DLD1 (cell line): ENCODE measurements around the gene CSRP1.

ENCODE experiments used
- in situ Hi-C: cut with HindIII; loops from 2 replicates; pipeline ENCODE4 v1.10.0; 2017; ENCODE audit warnings: low sequenced_read_pairs

CSRP1 gene

GRCh38 chr1:201459052-201459451 is 47.9 kb downstream of the CSRP1 start:
- in situ Hi-C loops: no loop called here

DNA sequence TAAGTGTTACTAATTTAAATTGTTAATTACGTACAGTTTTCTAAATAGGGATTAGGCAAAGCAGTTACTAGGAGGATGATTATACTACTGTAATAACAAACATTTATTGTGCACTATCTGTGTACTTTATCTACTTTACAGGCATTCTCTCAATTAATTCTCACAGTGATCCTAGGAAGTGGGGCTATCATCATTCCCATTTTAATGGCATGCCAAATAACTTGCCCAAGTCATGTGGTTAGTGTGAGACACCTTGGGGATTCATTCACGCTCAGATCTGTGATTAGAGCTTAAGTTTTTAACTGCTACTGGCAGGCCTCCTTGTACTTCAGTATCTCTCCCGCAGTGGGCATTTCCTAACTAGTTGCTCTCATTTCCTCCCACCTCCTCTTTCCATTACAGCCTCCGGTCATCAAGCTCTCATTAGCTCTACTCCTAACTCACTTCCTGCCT is 49.4 kb downstream of the CSRP1 start:
- in situ Hi-C loops: no loop called here

GRCh38 chr1:201456499-201457309 is 50.2 kb downstream of the CSRP1 start:
- in situ Hi-C loops: no loop called here

- in situ Hi-C loops: no loop called here
These were observed 51.8 kb downstream of the CSRP1 start for GRCh38 chr1:201455098-201455497.

GRCh38 chr1:201454608-201455007 is 52.3 kb downstream of the CSRP1 start:
- in situ Hi-C loops: no loop called here

DNA sequence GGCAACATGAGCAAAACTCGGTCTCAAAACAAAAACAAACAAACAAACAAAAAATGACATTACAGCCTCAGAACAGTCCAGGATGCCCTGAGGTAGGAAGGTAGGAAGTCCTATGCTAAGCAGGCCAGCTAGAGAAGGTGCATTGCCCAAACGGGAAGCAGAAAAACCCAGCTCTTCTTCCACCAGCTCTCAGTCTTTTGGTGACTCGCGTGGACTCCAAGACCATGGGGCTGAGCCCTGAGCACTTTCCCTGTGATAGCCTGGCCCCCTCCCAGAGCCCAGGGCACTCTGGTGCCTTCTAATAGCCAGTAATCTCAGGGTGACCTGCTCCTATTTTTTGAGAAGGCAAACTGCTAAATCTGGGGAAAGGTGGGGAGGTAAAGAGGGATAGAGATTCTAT is 54.1 kb downstream of the CSRP1 start:
- in situ Hi-C loops: no loop called here

GRCh38 chr1:201450721-201451291 is 56.1 kb downstream of the CSRP1 start:
- in situ Hi-C loops: no loop called here

GRCh38 chr1:201448990-201449389 is 57.9 kb downstream of the CSRP1 start:
- in situ Hi-C loops: no loop called here

DNA sequence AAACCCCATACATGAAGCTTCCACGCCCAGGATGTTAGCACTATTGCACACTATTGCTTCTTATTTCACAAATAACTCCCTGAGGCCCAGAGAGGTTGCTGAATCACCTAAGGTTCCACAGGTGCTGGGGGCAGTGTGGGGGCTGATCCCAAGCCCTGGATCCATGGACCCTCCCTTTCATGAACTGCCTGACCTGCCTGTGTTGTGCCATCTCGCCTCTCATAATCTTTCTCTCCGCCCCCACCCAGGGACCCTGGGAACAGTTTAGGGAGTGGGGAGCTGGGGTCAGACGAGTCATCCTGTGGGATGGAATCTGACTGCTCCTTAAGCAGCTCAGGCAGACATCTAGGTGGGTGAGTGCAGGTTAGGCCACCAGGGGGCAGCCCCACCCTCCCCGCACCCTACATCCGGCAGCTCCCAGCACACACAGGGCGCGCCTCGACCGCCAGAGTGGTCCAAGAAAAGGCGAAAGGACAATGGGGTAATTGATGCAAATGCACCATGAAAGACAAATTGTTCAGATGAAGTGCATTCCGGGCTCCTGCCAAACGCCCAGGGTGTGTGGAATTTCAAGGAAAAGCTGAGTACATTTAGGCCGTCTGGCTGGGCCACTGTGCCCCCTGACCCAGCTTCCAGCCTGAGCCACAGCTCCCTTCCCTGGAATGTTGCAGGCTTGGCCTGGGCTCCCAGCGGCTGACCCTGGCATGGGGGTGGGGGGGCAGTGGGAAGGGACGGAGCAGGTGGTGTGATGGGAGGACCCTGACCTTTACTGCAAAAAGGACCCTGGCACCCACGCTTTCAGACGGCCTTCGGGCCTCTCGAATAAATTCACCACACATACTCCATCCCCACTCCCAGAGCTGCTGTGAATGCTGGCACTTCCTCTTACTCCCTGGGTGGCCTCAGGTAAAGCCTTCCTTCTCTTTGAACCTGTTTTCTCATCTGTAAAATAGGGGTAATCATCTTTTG is 58.7 kb downstream of the CSRP1 start:
- in situ Hi-C loops: no loop called here

DNA sequence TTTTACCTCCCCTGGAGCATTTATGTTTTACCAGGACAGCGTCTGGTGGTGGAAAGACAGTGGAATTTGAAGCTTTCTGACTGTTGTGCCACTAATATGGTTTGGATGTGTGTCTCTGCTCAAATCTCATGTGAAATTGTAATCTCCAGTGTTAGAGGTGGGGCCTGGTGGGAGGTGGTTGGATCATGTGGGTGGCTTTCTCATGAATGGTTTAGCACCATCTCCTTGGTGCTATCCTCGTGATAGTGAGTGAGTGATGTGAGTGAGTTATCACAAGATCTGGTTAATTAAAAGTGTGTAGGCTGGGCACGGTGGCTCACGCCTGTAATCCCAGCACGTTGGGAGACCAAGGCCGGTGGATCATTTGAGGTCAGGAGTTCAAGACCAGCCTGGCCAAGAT is 61.6 kb downstream of the CSRP1 start:
- in situ Hi-C loops: no loop called here

DNA sequence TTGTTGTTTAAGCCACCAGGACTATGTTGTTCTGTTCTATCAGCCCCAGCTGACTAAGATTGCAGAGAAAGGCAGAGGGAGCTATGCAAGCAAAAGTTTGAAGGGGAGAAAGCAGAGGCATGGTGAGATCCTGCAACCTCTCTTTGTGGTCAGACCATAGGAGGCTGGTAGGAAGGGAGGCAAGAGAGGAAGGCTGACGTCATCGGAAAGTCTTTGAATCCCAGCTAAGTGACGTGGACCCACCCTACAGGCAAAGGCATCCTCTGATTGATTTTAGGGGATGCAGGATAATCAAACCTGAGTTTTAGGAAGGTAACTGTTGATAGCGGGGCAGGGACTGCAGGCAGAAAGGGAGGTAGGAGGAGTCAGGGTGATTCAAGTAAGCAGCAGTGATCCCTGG is 62.1 kb downstream of the CSRP1 start:
- in situ Hi-C loops: no loop called here

- in situ Hi-C loops: no loop called here
These were observed 63.2 kb downstream of the CSRP1 start for GRCh38 chr1:201443747-201444146.

DNA sequence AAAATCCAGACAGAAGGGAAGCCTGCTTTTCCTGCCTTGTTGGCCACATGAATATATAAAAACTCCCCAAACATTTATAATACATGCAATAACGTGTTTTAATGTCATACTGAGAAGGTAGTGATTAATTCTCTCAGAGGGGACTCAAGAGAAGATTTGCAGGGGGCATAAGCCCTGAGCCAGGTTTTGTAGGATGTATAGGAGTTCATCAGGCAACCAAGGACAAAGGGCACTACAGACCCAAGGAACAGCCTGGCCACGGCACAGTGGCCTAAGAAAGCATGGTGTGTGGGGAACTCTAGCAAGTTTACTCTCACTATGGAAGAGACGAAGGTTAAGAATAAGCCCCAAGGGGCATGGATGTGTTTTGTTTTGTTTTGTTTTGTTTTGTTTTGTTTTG is 70.0 kb downstream of the CSRP1 start:
- in situ Hi-C loops: loop anchor here (10.0 kb wide), 1 partner anchor 78 kb away; no protein-coding TSS in a partner anchor

GRCh38 chr1:201436393-201436792 is 70.5 kb downstream of the CSRP1 start:
- in situ Hi-C loops: loop anchor here (10.0 kb wide), 1 partner anchor 78 kb away; no protein-coding TSS in a partner anchor

- in situ Hi-C loops: loop anchor here (10.0 kb wide), 1 partner anchor 81 kb away; no protein-coding TSS in a partner anchor
These were observed 72.7 kb downstream of the CSRP1 start for GRCh38 chr1:201434266-201434665.

- in situ Hi-C loops: loop anchor here (10.0 kb wide), 1 partner anchor 81 kb away; no protein-coding TSS in a partner anchor
These were observed 73.3 kb downstream of the CSRP1 start for GRCh38 chr1:201433609-201434008.
